HG03066 (cell line): ENCODE results near the gene MOB3A.

Experiments used
- ATAC-seq: cut with Tn5 transposase; IDR thresholded peaks from one replicate; pipeline ENCODE4 v1.9.1; 2021; ENCODE audit warnings: low read depth; ENCODE audit not compliant: unreplicated experiment

MOB3A gene

GRCh38 chr19:2061495-2062388, 34.4 kb downstream of the MOB3A start:
- peak; percentile 81 for ATAC-seq

- ATAC-seq = peak; percentile 24
These were observed 35.1 kb downstream of the MOB3A start for GRCh38 chr19:2060884-2061494.

DNA sequence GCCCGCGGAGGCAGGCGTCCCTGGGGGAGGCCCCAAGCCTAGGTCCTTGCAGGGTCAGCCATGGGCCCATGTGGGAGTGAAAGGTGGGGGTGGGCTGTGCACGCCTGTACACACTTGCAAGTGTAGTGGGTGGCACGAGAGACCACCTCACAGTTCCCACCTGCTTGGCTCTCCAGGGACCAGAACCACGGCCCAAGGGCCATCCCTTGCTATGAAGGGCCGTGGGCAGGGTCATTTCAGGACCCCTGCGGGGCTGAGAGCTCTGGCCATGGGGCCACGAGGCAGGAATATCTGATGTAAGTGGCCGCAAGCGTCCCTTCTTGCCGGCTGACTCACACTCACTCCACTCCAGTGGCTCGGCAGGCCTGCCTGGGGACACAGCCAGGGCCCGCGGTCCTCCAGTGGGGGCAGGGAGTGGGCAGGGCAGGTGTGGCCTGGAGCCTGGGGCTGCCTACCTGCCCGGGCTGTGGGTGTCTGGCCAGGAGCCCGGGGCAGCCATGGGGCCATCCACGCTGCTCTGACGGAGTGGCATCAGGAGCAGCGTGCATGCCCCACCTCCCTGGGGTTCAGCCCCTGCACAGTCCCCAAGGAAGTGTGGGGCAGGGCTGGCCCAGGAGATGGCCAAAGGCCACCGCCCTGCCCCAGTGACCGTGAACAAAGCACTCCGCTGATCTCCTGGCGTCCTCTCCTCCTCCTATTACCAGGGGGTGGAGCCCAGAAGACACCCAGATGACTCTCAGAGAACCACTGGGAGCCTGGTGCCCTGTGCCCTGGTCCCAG, 36.5 kb downstream of the MOB3A start:
- no peak for ATAC-seq

- ATAC-seq = no peak
These were observed 37.3 kb downstream of the MOB3A start for GRCh38 chr19:2058570-2059421.

- ATAC-seq = no peak
These were observed 38.3 kb downstream of the MOB3A start for GRCh38 chr19:2057484-2058469.

- no peak for ATAC-seq
These were observed 39.3 kb downstream of the MOB3A start for GRCh38 chr19:2056837-2057192.

- no peak for ATAC-seq
These were observed 39.9 kb downstream of the MOB3A start for GRCh38 chr19:2055931-2056836.

DNA sequence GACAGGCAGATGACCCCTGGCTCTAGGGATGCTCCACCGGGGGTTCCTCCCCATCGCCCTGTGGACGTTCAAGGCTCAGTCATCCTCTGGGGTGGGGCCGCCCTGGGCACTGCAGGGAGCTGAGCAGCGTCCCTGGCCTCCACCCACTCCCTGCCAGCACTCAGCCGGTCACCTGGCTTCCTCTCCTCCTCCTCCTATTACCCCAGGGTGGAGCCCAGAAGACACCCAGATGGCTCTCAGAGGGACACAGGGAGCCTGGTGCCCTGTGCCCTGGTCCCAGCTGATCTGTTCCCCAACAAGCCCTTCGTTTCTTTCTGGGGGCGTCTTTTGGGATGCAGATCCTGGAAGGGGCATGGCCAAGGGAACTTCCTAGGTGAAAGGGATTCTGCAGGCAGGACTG, 41.4 kb downstream of the MOB3A start:
- ATAC-seq = no peak

DNA sequence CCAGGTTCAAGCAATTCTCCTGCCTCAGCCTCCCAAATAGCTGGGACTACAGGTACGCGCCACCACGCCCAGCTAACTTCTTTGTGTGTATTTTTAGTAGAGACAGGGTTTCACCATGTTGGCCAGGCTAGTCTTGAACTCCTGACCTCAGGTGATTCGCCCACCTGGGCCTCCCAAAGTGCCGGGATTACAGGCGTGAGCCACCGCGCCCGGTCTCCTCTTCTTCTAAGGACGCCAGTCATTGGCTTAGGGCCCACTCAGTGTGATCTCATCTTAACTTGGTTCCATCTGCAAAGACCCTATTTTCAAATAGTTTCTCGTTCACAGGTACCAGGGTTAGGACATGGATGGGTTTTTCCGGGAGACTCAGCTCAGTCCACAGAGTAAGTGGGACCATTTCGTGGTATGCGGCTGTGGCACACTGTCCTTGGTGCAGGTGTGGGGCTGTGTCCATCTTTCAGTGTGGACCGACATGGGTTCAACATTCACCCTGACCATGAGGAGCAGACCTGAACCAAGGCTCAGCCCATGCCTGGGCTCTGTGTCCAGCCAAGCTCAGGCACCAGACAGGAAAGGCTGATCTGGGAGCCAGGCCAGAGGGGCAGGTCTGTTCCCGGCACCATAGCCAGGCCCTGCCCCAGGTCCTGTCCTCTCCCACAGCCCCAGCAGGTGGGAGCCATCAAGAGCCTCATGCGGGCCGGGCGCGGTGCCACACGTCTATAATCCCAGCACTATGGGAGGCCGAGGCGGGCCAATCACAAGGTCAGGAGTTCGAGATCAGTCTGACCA, 42.3 kb downstream of the MOB3A start:
- ATAC-seq = no peak

GRCh38 chr19:2051773-2052704, 44.1 kb downstream of the MOB3A start:
- no peak for ATAC-seq

DNA sequence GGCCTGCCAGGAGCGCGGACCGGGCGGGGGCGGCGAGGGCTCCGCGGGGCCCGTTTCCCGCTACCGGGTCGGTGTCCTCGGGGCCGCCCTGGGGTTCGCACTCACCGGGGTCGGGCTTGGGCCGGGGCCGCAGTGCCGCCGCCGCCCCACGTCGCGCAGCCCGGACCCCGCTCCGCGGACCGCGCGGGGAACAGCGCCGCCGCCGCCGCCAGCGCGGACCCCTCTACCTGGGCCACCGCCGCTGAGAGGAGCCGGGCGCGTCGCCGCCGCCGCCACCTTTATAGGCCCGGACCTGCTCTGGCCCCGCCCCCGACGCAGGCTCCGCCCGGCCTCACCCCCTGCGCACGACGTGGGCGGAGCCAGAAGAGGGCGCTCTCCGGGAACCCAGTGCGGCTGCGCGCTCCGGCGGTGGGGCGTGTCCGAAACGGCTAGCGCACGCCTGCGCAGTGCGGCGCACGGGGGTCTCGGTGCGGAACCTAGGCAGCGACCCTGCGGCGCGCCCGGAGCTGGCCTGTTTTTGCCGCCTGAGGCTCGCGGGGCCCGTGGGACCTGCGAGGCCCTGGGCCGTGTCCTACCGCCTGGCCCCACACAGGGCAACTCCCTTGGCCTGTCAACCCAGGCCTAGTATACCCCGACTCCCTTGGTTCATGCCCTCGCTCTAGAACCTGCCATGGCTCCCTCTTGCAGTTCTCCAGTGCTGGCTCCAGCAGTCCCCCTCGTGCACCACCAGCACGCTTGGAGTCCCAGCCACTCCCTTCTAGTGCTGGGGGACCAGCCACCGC, 44.9 kb downstream of the MOB3A start, which contains the start of gene MKNK2:
Gene MKNK2 (minus strand): TSS at position 254 of the 782 bp plus-strand sequence. CDS start 393 bp downstream, outside the sequence.
- peak; percentile 51 for ATAC-seq

DNA sequence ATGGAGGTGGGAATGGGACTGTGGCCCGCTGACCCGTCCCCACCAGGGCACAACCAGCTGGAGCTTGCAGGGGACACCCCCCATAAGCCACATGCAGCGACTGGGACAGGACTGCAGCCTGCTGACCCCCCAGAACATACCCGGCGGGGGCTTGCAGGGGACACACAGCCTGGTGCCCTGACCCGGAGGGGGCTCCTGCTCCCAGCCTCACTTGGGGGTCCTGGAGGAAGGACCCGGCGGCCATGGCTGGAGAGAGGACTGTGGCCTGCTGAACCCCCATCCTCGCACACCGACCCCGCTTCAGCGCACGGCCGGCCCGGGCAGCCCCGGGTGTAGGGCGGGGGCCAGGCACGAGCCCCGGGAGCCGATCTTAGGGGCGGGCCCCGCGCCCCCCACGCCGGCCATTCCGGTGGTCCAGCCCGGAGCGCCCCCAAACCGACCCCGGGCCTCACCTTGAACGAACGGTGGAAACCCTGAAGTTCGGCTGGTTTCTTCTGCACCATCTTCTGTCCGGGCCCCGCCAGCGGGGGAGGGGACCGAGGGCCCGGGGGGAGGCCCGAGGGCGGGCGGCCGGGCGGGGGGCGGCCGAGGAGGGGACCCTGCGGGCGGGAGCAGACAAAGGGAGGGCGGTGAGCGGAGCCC, 45.7 kb downstream of the MOB3A start:
- no peak for ATAC-seq

DNA sequence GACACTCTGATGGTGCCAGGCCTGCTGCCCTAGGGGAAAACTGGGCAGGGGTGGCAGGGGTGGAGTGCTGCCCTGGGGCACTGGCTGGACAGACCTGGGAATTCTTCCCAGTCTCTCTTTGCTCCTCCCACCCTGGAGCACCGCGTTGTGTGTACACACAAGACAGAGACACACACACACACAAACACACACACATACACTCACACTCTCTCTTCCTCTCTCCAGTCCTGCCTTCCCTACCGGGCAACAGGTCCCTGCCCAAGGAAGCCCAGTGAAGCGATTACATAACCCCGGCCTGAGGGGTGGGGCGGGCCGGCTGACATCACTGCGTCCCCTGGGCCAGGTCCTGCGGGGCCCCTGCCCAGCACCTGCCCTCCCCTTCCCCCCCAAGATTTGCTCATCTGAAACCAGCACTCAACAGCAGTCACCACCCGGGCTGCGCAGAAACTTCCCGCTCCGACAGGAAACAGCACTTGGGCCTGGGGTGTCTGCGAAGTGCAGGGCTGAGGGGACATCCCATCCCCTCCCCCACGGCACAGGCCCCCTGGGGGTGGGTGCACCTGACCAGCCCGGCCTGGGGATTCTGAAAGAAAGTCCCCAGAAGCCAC, 46.3 kb downstream of the MOB3A start:
- ATAC-seq = no peak

DNA sequence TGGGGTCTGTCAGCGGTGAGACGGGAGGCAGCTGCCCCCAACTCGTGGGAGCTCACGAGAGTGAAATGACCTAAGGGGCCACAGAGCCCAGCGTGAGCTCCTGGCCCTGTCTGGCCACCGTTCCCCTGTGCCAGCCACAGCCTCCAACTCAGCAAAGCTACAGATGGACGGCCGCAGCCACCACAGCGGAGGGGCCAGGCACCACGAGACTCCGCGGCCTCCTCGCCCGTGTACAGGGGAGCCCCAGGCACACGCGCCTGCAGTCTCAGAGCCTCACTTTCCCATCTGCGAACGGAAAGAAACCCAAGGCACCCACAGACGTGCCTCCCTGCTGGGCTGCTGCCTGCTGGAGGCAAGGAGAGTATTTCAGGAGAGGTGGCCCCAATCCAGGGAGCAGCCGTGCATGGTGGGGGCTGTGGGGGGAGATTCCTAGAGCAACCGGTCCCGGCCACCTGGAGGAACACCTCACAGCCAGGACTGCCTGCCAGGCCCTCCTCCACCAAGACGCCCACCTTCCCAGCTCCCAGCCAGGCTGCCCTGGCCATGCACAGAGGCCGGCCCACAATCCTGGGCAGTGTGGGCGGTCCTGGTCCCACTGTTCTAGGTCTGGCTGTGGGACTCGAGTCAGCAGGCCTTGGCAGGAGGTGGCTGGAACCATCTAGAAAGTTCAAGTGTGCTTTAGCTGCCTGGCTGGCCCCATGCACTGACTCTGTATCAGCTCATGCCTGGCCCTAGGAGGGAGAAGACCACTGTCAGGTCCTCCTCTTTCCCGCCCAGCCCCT, 47.0 kb downstream of the MOB3A start:
- no peak for ATAC-seq
